Left colon (tissue), 2 donors: ENCODE data around the gene AGRN. TPM values are rescaled to one million over a fixed set of nuclear protein-coding genes. Genes with fewer than 3 reads are reported as not detected.
A peak's percentile ranks its signal among the peaks of the same experiment; 100 is the strongest.

Experiments used
- ATAC-seq: fragments of 200-7000 bp; cut with Tn5 transposase; one replicate; pipeline ENCODE4 v1.9.1; 2020; ENCODE audit warnings: mild to moderate bottlenecking, moderate library complexity
- DNase-seq, 2 donors: peaks; one replicate each; pipeline ENCODE4 v3.0.0-alpha.2; 2020
- intact Hi-C, 2 donors: fragments of 100-400 bp; cut with DNase I in 1 of 2; cut with micrococcal nuclease in 1 of 2; formaldehyde crosslinking; loops; one replicate each; pipeline versions ENCODE4 v1.11.2 to v1.14.0; 2022; cut with DNase I, micrococcal nuclease
- total RNA-seq, 2 donors: library from RNA; stranded (reverse); fragmentation: NEBNext Ultra II Directional; extraction: Animal tissue kit (Norgen Biotek cat#: 25700); gene quantifications; one replicate each; pipeline ENCODE4 v1.2.1, GENCODE V29; 2021
- donor health status: DM: no; HTN: no; CAD: no.
- donor health status: DM: yes; HTN: yes; CAD: no.

The AGRN gene
- total RNA-seq, 2 donors from 2014 or later, result 54.0 to 59.5 TPM

DNA sequence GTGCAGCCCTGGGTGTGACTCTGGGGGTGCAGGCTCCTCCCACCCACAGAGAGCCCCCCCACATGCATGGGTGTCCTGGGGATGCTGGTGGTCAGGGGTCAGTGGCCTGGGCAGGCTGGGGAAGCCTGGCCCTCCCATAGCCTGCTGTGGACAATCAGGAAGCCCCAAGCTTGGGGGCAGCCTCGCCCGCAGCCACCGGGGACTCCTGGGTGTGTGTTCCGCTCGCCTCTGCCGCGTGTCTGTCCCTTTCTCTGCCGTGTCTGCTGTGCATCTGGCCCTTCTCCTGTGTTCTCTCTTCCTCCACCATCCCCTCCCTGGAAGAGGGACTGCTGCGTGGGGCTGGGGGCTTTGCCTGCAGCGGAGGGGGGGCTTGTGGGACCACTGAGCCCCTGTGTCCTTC, 22.9 kb downstream of the AGRN start:
- intact Hi-C loops, result no loop called here
- ATAC-seq (no peak), DNase-seq (no peak)

DNA sequence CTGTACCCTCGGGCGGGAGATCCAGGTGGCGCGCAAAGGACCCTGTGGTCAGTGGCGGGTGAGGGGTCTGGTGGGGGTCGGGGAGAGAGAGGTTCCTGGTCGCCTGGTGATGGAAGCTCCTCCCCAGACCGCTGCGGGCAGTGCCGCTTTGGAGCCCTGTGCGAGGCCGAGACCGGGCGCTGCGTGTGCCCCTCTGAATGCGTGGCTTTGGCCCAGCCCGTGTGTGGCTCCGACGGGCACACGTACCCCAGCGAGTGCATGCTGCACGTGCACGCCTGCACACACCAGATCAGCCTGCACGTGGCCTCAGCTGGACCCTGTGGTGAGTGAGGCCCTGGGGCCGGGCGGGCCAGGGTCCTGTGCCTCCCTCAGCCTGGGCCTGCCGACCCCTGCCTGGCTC, 23.5 kb downstream of the AGRN start:
- ATAC-seq, result no peak
- no peak for DNase-seq
- intact Hi-C loops, result no loop called here

DNA sequence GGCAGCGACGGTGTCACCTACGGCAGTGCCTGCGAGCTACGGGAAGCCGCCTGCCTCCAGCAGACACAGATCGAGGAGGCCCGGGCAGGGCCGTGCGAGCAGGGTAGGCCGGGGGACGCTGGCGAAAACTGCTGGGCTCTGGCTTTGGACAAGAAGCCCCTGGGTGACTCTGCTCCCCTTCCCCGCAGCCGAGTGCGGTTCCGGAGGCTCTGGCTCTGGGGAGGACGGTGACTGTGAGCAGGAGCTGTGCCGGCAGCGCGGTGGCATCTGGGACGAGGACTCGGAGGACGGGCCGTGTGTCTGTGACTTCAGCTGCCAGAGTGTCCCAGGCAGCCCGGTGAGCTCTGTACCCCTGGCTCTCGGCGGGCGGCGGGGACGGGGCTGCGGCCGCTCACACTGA, 24.0 kb downstream of the AGRN start:
- no peak for ATAC-seq
- intact Hi-C loops, result no loop called here
- DNase-seq, result no peak

DNA sequence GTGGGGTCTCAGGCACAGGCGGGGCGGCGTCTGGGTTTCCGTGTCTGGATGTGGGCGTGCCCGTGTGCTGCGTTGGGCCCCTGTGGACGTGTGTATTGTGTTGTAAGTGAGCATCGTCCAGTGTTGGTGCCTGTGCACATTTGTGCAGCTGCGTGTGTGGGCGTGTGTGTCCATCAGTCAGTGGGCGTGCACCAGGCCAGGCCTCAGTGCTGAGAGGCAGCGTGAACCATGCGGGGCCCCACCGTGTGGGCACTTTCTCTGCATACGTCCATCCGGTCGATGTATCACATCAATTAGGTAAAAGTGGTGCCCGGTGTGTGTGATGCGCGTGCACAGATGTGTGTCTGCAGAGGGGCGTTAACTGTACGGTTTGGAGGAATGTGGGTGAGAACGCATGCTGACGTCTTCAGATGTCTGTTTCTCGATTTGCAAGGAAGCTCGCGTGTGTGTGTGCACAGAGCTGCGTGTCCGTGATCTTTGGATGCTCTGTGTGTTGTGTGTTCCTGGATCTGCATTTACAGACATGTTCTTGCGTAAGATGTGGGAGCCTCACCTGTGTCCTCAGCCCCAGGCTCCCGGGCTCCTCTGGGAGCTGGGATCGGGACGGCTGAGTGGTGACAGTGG, 24.6 kb downstream of the AGRN start:
- ATAC-seq (no peak), DNase-seq (no peak)
- intact Hi-C loops, result no loop called here

DNA sequence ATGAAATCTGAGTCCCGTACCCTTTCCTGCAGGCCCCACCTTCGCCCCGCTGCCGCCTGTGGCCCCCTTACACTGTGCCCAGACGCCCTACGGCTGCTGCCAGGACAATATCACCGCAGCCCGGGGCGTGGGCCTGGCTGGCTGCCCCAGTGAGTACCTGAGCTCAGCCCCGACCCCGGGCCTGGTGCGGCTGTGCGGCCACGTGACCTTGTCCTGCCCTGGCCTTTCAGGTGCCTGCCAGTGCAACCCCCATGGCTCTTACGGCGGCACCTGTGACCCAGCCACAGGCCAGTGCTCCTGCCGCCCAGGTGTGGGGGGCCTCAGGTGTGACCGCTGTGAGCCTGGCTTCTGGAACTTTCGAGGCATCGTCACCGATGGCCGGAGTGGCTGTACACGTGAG, 25.2 kb downstream of the AGRN start:
- no peak for DNase-seq
- intact Hi-C loops, result no loop called here
- ATAC-seq, result no peak

DNA sequence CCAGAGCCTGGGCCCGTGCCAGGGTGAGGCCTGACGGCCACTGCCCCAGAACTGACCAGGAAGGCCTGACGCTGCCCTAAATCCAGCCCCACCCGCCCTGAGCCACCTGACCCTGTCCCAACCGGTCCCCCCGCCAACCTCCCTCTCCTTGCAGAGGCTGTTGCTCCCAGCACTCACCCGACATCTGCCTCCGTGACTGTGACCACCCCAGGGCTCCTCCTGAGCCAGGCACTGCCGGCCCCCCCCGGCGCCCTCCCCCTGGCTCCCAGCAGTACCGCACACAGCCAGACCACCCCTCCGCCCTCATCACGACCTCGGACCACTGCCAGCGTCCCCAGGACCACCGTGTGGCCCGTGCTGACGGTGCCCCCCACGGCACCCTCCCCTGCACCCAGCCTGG, 26.3 kb downstream of the AGRN start:
- no peak for ATAC-seq
- intact Hi-C loops, result no loop called here
- DNase-seq, result no peak

DNA sequence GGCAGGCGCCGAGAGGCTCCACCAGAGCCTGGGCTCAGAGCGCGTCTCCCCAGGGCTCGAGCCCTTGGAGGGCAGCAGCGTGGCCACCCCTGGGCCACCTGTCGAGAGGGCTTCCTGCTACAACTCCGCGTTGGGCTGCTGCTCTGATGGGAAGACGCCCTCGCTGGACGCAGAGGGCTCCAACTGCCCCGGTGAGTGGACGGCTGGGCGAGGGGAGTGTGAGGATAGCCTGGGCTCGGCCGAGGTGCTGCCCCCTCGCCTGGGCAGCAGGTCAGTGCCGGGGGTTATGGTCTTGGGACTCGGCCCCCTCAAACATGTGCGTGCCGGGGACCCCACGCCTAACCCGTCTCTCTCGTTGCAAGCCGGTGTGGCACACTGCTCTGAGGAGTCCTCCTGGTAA, 26.8 kb downstream of the AGRN start:
- ATAC-seq (no peak), DNase-seq (no peak)
- intact Hi-C loops, result no loop called here

DNA sequence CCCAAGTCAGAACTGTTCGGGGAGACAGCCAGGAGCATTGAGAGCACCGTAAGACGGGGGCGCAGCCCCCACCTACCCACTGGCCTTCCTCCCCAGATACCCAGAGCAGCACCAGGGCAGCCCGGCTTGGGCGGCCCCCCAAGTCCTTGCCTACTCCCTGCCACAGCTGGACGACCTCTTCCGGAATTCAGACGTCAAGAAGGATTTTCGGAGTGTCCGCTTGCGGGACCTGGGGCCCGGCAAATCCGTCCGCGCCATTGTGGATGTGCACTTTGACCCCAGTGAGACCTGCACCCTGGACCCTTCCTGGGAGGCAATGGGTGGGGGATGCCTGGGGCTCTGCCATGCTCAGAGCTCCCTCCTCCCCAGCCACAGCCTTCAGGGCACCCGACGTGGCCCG, 27.5 kb downstream of the AGRN start:
- intact Hi-C loops, result no loop called here
- ATAC-seq, result no peak
- DNase-seq, result no peak

DNA sequence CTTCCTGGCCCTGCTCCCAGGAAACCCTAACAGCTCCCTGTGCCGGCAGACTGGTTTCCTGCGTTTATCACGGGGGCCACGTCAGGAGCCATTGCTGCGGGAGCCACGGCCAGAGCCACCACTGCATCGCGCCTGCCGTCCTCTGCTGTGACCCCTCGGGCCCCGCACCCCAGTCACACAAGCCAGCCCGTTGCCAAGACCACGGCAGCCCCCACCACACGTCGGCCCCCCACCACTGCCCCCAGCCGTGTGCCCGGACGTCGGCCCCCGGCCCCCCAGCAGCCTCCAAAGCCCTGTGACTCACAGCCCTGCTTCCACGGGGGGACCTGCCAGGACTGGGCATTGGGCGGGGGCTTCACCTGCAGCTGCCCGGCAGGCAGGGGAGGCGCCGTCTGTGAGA, 28.0 kb downstream of the AGRN start:
- no peak for DNase-seq
- no peak for ATAC-seq
- intact Hi-C loops, result no loop called here

DNA sequence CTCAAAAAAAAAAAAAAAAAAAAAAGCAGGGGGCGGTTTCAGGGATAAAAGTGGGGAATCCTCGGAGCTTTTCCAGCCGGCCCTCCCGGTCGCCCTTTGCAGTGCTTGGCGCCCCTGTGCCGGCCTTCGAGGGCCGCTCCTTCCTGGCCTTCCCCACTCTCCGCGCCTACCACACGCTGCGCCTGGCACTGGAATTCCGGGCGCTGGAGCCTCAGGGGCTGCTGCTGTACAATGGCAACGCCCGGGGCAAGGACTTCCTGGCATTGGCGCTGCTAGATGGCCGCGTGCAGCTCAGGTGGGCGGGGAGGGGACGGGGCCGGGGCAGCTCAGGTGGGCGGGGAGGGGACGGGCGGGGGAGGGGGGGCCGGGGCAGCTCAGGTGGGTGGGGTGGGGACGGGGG, 28.8 kb downstream of the AGRN start:
- no peak for DNase-seq
- ATAC-seq, result peak; percentile 15
- intact Hi-C loops, result no loop called here

DNA sequence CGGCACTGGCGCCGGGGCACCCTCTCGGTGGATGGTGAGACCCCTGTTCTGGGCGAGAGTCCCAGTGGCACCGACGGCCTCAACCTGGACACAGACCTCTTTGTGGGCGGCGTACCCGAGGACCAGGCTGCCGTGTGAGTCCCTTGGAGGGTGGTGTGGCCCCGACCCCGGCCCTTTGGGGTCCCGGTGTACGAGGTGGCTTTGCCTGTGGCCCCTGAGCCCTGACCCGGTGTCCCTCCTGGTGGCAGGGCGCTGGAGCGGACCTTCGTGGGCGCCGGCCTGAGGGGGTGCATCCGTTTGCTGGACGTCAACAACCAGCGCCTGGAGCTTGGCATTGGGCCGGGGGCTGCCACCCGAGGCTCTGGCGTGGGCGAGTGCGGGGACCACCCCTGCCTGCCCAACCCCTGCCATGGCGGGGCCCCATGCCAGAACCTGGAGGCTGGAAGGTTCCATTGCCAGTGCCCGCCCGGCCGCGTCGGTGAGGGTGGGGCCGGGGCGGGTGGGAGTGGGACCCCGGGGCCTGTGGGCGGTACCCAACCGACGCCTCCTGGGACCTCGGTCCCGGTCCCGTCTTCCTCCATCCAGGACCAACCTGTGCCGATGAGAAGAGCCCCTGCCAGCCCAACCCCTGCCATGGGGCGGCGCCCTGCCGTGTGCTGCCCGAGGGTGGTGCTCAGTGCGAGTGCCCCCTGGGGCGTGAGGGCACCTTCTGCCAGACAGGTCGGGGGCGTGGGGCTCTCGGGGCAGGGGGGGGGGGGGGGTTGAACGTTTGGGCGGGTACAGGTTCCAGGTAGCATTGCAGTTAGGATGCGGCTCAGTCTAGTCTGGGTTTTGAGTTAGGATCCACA, 29.6 kb downstream of the AGRN start:
- intact Hi-C loops, result no loop called here
- DNase-seq (no peak), ATAC-seq (no peak)

DNA sequence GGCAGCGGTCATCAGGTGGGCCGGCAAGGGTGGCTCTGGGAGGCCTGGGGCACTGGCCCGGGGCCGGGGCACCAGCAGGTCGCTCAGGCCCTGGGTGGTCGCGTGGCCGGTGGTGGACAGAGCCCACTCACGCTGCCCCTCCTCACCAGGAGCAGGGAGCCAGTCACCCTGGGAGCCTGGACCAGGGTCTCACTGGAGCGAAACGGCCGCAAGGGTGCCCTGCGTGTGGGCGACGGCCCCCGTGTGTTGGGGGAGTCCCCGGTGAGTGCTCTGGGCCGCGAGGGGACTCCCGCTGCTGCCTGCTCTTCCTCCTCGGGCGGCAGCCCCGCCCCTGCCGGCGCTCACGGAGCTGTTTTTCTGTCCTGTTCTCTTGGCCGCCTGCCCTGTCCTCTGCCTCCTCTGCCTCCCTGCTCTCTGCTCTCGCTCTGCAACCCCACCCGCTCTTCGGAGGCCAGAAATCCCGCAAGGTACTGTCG, 30.7 kb downstream of the AGRN start:
- peak in 1 of 2 donors; percentile 78 for DNase-seq
- ATAC-seq, result peak; percentile 83

DNA sequence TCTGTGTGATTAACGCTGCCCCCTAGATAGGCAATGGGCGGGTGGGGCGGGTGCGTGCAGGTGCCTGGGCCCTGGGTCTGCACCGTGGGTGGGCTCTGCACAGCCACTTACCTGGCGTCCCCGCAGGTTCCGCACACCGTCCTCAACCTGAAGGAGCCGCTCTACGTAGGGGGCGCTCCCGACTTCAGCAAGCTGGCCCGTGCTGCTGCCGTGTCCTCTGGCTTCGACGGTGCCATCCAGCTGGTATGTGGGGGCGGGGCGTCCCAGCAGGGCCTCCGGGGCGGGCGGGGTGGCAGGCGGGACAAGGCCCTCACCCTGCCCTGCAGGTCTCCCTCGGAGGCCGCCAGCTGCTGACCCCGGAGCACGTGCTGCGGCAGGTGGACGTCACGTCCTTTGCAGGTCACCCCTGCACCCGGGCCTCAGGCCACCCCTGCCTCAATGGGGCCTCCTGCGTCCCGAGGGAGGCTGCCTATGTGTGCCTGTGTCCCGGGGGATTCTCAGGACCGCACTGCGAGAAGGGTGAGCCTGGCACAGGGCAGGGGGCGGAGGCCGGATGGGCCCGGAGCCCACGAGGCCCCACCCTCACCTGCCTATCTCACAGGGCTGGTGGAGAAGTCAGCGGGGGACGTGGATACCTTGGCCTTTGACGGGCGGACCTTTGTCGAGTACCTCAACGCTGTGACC, 31.3 kb downstream of the AGRN start:
- intact Hi-C loops, result no loop called here
- DNase-seq (no peak), ATAC-seq (peak; percentile 25)

More for the DNA sequence above, 30.7 kb downstream of the AGRN start:
- intact Hi-C loops, result no loop called here

DNA sequence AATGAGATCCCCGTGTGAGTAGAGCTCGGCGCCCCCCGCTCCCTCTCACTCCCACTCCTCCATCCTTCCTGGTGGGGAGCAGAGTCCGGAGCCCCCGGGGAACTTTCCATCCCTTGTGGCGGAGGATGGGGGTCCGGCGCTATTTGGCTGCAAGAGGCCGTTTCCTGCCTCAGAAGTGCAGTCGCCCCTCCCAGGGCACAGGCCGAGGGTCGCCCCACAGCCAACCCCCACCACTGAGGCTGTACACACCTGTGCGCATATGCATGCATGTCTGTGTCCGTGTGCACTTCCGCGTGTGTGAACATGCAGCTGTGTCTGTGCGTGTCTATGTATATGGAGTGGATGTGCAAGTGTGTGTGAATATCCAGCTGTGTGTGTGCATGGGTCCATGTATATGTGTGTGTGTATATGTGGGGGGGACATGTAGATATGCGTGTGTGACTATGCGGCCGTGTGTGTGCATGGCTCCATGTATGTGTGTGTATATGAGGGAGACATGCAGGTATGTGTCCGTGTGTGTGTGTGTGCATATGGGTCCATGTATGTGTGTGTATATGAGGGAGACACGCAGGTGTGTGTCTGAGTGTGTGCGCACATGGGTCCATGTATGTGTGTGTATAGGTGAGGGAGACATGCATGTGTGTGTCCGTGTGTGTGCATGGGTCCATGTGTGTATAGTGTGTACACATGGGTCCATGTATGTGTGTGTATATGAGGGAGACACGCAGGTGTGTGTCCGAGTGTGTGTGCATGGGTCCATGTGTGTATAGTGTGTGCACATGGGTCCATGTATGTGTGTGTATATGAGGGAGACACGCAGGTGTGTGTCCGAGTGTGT, 32.3 kb downstream of the AGRN start:
- no peak for ATAC-seq
- no peak for DNase-seq
- intact Hi-C loops, result no loop called here

DNA sequence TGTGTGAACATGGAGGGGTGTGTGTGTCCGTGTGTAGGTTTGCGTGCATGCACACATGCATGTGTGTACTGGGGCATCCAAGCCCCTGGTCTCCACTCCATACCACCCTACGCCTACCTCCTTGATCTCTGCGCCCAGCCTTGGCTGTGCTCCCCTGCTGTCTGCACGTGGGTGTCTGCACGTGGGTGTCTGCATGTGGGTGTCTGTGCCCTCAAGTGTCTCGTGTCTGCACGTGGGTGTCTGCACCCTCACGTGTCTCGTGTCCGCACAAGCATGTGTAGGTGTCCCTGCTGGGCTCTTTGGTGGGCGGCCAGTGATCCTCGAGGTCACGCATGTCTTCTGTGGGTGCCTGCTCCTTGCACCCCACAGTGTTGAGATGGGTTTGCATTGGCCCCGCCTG, 33.1 kb downstream of the AGRN start:
- ATAC-seq, result no peak

DNA sequence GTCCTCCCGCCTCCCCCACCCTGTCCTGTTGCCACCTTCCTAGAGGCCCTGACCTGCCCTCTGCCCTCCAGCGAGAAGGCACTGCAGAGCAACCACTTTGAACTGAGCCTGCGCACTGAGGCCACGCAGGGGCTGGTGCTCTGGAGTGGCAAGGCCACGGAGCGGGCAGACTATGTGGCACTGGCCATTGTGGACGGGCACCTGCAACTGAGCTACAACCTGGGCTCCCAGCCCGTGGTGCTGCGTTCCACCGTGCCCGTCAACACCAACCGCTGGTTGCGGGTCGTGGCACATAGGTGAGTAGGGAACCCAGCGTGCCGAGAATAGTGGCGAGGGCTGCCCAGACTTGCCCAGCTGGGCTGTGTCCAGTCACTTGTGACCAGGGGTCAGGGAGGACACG, 33.8 kb downstream of the AGRN start:
- ATAC-seq, result no peak
- intact Hi-C loops, result no loop called here
- no peak for DNase-seq

More for the DNA sequence above, 33.1 kb downstream of the AGRN start:
- intact Hi-C loops, result no loop called here
- DNase-seq, result no peak

DNA sequence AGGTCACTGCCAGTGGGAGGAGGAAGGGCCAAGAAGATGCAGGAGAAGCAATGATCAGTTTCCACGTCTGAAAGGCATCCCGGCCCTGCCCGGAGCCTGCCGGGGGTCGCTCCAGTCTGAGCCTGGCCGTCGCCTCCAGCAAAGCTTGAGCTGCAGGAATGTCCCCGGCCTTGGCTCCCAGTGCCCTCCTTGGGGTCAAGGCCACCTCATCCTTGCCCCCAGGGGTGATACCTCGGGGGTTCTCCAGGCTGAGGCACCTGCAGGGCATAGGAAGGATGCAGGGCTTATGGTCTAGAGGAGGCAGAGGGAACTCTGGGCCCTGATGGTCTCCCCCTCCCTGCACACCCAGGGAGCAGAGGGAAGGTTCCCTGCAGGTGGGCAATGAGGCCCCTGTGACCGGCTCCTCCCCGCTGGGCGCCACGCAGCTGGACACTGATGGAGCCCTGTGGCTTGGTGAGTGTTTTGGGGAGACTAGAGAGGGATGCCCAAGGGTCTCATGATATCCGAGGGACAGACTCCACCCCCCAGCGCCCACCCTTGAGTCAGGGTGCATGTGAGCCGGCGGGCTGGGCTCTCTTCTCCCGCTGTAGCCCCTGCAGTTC, 34.3 kb downstream of the AGRN start:
- intact Hi-C loops, result no loop called here
- DNase-seq, result no peak
- ATAC-seq, result no peak

DNA sequence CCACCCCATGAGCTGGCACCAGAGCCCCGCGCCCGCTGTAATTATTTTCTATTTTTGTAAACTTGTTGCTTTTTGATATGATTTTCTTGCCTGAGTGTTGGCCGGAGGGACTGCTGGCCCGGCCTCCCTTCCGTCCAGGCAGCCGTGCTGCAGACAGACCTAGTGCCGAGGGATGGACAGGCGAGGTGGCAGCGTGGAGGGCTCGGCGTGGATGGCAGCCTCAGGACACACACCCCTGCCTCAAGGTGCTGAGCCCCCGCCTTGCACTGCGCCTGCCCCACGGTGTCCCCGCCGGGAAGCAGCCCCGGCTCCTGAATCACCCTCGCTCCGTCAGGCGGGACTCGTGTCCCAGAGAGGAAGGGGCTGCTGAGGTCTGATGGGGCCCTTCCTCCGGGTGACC, 35.1 kb downstream of the AGRN start:
- no peak for ATAC-seq
- no peak for DNase-seq
- intact Hi-C loops, result no loop called here
